ENCODE results near the gene AOPEP.

DNA sequence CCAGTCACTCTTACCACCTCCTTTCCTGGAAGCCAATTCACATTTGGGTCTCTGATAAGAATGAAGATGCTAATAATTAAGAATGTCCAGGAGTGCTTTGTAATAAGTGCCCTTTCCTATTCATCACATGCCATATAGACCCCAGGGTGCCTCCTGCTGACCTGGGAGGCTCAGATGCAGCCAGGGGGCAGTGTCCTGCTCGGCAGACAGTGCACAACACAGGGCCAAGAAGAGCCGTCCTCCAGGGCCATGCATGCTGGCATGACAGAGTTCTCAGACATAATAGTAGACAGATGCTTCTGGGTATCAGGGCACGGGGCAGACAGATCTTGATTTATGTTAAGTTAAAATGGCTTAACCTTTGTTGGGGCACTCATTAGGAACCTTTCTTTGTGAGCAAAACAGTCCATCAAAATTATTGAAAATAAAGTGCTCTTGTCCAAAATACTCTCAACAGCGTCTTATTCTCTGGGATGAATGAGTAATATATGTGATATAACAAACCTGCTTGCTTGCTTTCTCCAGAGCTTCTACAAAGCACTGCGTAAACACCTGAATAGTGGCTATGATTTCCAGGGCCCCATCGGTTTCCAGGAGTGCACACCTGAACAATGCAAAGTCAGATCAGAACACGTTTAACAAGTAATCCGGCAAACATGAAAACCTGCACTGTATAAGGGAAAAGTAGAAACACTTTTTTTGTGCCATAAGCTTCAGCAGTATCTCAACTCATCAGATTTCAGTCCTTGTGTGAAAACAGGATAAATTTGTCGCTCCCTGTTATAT is 398.3 kb downstream of the AOPEP start:
- TF ChIP-seq, protein P1, sequence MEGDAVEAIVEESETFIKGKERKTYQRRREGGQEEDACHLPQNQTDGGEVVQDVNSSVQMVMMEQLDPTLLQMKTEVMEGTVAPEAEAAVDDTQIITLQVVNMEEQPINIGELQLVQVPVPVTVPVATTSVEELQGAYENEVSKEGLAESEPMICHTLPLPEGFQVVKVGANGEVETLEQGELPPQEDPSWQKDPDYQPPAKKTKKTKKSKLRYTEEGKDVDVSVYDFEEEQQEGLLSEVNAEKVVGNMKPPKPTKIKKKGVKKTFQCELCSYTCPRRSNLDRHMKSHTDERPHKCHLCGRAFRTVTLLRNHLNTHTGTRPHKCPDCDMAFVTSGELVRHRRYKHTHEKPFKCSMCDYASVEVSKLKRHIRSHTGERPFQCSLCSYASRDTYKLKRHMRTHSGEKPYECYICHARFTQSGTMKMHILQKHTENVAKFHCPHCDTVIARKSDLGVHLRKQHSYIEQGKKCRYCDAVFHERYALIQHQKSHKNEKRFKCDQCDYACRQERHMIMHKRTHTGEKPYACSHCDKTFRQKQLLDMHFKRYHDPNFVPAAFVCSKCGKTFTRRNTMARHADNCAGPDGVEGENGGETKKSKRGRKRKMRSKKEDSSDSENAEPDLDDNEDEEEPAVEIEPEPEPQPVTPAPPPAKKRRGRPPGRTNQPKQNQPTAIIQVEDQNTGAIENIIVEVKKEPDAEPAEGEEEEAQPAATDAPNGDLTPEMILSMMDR (IDR thresholded peaks at IDR 0.05): no peak
- TF ChIP-seq EP300 (IDR thresholded peaks at IDR 0.05): no peak
- TF ChIP-seq POLR2A (IDR thresholded peaks at IDR 0.05): no peak
- peak in 1 of 4 donors; percentile 44 for TF ChIP-seq POLR2AphosphoS5 (IDR thresholded peaks at IDR 0.05)

All from sigmoid colon (tissue), 4 donors.